ENCODE data around the gene ZER1.
A peak's percentile ranks its signal among the peaks of the same experiment; 100 is the strongest.

The ZER1 gene

DNA sequence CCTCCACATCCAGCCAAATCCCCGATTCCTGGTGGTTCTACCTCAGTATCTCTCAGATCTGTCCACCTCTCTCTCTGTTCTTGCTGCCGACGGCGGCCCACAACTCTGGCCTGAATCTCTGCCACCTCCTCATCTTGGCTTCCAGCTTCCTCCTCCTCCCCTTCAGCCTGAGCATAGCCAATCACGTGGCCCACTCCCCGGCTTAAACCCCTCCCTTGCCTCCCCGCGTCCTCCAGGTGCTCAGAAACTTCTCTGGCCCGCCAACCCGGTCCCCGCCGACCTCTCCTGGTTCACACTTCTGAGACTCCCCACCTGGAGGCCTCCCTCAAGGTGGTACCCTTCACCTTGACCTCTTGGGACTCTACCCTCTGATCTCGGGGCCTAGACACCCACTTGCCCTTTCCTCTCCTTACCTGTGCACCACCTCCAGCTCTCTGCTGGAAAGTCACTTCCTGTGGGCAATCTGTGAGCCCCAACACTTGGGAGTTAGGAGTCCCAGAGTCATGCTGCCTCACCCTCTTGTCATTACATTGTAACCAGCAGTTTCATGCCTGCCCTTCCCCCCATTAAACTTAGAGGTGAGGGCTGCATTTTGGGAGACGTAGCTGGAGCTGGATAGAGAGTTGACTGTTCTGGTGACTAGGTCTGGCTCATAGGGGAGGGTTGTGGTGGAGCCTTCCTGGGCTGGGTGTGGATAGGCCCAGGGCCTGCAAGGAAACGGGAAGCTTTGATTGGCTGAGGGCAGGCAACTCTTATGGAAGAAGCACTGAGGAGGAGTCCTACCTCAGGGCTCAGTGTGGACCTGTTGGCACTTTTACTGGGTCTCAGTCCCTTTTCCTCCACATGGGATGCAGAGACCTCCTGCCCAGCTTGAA is 87.2 kb downstream of the ZER1 start:
- Histone ChIP-seq H3K36me3 (replicated peaks in 1 of 2; ENCODE audit: control insufficient read depth in 2 of 2, insufficient read depth in 2 of 2, low read length in 2 of 2) (no peaks in the 10 kb centered on the region), H3K4me2 (ENCODE audit: insufficient read depth, low read length, poor library complexity, severe bottlenecking) (peak overlapping the region; percentile 85), H3K23ac (ENCODE audit: low read depth, low read length, poor library complexity) (no peak overlapping the region), H3K9me3 (replicated peaks in 1 of 2; ENCODE audit: control insufficient read depth in 2 of 2, insufficient read depth in 1 of 2, low read depth in 1 of 2, low read length in 2 of 2) (no peaks in the 10 kb centered on the region), H3K18ac (ENCODE audit: low read length) (peak overlapping the region; percentile 92), H3K27ac (replicated peaks; ENCODE audit: low read length) (peak overlapping the region; percentile 87), H3K4me3 (ENCODE audit: low read length in 2 of 2) (peak overlapping the region; percentile 65 to 79), H3K79me1 (ENCODE audit: low read depth, low read length) (peaks cover 2% of the 10 kb centered on the region), H3K4me1 (ENCODE audit: control insufficient read depth in 2 of 2, insufficient read depth in 1 of 2, low read depth in 1 of 2, low read length in 2 of 2) (peaks cover 15 to 24% of the 10 kb centered on the region in 2 donors), H3K9ac (ENCODE audit: low read depth, low read length, poor library complexity) (no peak overlapping the region), H3K4ac (ENCODE audit: low read length) (no peak overlapping the region), H2AFZ (ENCODE audit: low read length) (peak overlapping the region; percentile 90), H3K27me3 (ENCODE audit: control insufficient read depth in 3 of 3, insufficient read depth in 3 of 3, low read depth in 1 of 3, low read length in 3 of 3) (no peaks in the 10 kb centered on the region), H4K91ac (ENCODE audit: low read depth, low read length, poor library complexity) (no peak overlapping the region), H4K8ac (ENCODE audit: low read depth, low read length) (no peak overlapping the region), H3K14ac (ENCODE audit: low read length) (no peak overlapping the region), H2BK5ac (ENCODE audit: low read length) (no peak overlapping the region), H2BK12ac (ENCODE audit: low read length) (peak overlapping the region; percentile 24), H2AK5ac (ENCODE audit: low read depth, low read length) (no peak overlapping the region), H2BK15ac (ENCODE audit: low read length) (peak overlapping the region; percentile 6), H2BK120ac (ENCODE audit: low read depth, low read length) (no peak overlapping the region)
- WGBS, 2 donors (ENCODE audit: extremely low coverage in 2 of 2, insufficient read length in 2 of 2, insufficient replicate concordance in 1 of 2): no CpG with 5 or more reads among the region's 15 CpGs
- DNase-seq (ENCODE audit: low spot score): peak; percentile 63

DNA sequence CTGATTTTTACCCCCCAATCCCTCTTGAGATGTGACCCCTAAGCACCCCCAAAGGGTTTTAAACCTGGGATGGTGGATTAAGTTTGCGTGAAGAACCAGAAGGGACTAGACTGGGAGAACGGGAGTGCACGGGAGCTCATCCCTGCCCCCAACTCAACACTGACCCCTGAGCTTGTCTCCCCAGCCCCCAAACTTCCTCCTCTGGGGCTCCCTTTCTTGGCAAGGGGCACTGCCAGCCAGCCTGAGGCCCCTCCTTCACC is 87.7 kb downstream of the ZER1 start:
- H4K8ac ChIP-seq (ENCODE audit: low read depth, low read length): no peak overlapping the region
- no peak overlapping the region for H3K9ac ChIP-seq (ENCODE audit: low read depth, low read length, poor library complexity)
- no peaks in the 10 kb centered on the region for H3K36me3 ChIP-seq (replicated peaks in 1 of 2; ENCODE audit: control insufficient read depth in 2 of 2, insufficient read depth in 2 of 2, low read length in 2 of 2)
- H2BK5ac ChIP-seq (ENCODE audit: low read length): no peak overlapping the region
- peaks cover 15 to 24% of the 10 kb centered on the region in 2 donors for H3K4me1 ChIP-seq (ENCODE audit: control insufficient read depth in 2 of 2, insufficient read depth in 1 of 2, low read depth in 1 of 2, low read length in 2 of 2)
- H3K27ac ChIP-seq (replicated peaks; ENCODE audit: low read length): peak overlapping the region; percentile 87
- no peak overlapping the region for H2AK5ac ChIP-seq (ENCODE audit: low read depth, low read length)
- peak overlapping the region; percentile 6 for H2BK15ac ChIP-seq (ENCODE audit: low read length)
- H4K91ac ChIP-seq (ENCODE audit: low read depth, low read length, poor library complexity): no peak overlapping the region
- peak overlapping the region; percentile 85 for H3K4me2 ChIP-seq (ENCODE audit: insufficient read depth, low read length, poor library complexity, severe bottlenecking)
- H2AFZ ChIP-seq (ENCODE audit: low read length): peak overlapping the region; percentile 90
- no peak overlapping the region for H2BK120ac ChIP-seq (ENCODE audit: low read depth, low read length)
- no peaks in the 10 kb centered on the region for H3K9me3 ChIP-seq (replicated peaks in 1 of 2; ENCODE audit: control insufficient read depth in 2 of 2, insufficient read depth in 1 of 2, low read depth in 1 of 2, low read length in 2 of 2)
- no peak overlapping the region for H3K14ac ChIP-seq (ENCODE audit: low read length)
- H3K4me3 ChIP-seq (ENCODE audit: low read length in 2 of 2): peak overlapping the region; percentile 65 to 79
- peak overlapping the region; percentile 24 for H2BK12ac ChIP-seq (ENCODE audit: low read length)
- H3K79me1 ChIP-seq (ENCODE audit: low read depth, low read length): peaks cover 2% of the 10 kb centered on the region
- WGBS, 2 donors (ENCODE audit: extremely low coverage in 2 of 2, insufficient read length in 2 of 2, insufficient replicate concordance in 1 of 2): no CpG with 5 or more reads among the region's 3 CpGs
- no peak overlapping the region for H3K23ac ChIP-seq (ENCODE audit: low read depth, low read length, poor library complexity)
- peak overlapping the region; percentile 13 for H3K4ac ChIP-seq (ENCODE audit: low read length)
- peak overlapping the region; percentile 92 for H3K18ac ChIP-seq (ENCODE audit: low read length)
- H3K27me3 ChIP-seq (ENCODE audit: control insufficient read depth in 3 of 3, insufficient read depth in 3 of 3, low read depth in 1 of 3, low read length in 3 of 3): no peaks in the 10 kb centered on the region
- peak; percentile 29 for DNase-seq (ENCODE audit: low spot score)

DNA sequence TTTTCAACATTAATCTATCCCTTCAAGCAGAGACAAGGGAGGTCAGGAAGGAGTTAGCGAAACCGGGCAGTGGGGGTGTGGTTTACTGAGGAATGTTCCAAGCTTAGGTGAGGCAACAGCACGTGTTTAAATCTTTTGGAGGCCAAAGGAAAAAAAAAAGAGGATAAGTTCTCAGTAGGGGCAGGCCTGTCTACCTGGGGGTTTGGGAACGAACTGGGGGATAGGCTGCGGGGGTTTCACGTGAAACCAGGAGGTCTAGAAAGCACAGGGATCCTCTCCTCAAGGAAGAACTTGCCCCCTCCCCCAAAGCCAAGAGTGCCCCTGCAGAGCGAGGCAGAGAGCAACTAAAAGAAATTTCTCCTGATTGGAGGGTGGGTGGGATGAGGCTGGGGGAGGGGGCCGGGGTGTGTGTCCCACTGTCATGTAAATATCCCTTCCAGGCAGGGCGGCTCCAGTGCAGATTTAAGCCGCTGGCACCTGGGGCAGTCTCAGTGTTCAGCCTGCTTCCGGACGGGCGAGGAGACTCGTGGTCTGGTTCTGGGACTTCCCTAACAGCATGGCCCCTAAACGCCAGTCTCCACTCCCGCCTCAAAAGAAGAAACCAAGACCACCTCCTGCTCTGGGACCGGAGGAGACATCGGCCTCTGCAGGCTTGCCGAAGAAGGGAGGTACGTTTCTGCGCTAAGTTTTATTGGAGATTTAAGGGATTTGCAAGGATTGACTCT is 88.2 kb downstream of the ZER1 start:
- H3K79me1 ChIP-seq (ENCODE audit: low read depth, low read length): peaks cover 2% of the 10 kb centered on the region
- peak overlapping the region; percentile 65 to 79 for H3K4me3 ChIP-seq (ENCODE audit: low read length in 2 of 2)
- no peak overlapping the region for H2BK120ac ChIP-seq (ENCODE audit: low read depth, low read length)
- peak overlapping the region; percentile 85 for H3K4me2 ChIP-seq (ENCODE audit: insufficient read depth, low read length, poor library complexity, severe bottlenecking)
- peak overlapping the region; percentile 87 for H3K27ac ChIP-seq (replicated peaks; ENCODE audit: low read length)
- no peak overlapping the region for H3K14ac ChIP-seq (ENCODE audit: low read length)
- no peak overlapping the region for H2AK5ac ChIP-seq (ENCODE audit: low read depth, low read length)
- H3K9me3 ChIP-seq (replicated peaks in 1 of 2; ENCODE audit: control insufficient read depth in 2 of 2, insufficient read depth in 1 of 2, low read depth in 1 of 2, low read length in 2 of 2): no peaks in the 10 kb centered on the region
- H3K4me1 ChIP-seq (ENCODE audit: control insufficient read depth in 2 of 2, insufficient read depth in 1 of 2, low read depth in 1 of 2, low read length in 2 of 2): peaks cover 15 to 22% of the 10 kb centered on the region in 2 donors
- H3K4ac ChIP-seq (ENCODE audit: low read length): peak overlapping the region; percentile 13
- peak overlapping the region; percentile 6 for H2BK15ac ChIP-seq (ENCODE audit: low read length)
- H4K91ac ChIP-seq (ENCODE audit: low read depth, low read length, poor library complexity): no peak overlapping the region
- WGBS, 2 donors (ENCODE audit: extremely low coverage in 2 of 2, insufficient read length in 2 of 2, insufficient replicate concordance in 1 of 2): no CpG with 5 or more reads among the region's 21 CpGs
- H3K18ac ChIP-seq (ENCODE audit: low read length): peak overlapping the region; percentile 68
- H2BK12ac ChIP-seq (ENCODE audit: low read length): peak overlapping the region; percentile 24
- H3K27me3 ChIP-seq (ENCODE audit: control insufficient read depth in 3 of 3, insufficient read depth in 3 of 3, low read depth in 1 of 3, low read length in 3 of 3): no peaks in the 10 kb centered on the region
- no peaks in the 10 kb centered on the region for H3K36me3 ChIP-seq (replicated peaks in 1 of 2; ENCODE audit: control insufficient read depth in 2 of 2, insufficient read depth in 2 of 2, low read length in 2 of 2)
- peak overlapping the region; percentile 90 for H2AFZ ChIP-seq (ENCODE audit: low read length)
- H4K8ac ChIP-seq (ENCODE audit: low read depth, low read length): no peak overlapping the region
- H3K9ac ChIP-seq (ENCODE audit: low read depth, low read length, poor library complexity): peak overlapping the region; percentile 70
- H3K23ac ChIP-seq (ENCODE audit: low read depth, low read length, poor library complexity): peak overlapping the region; percentile 90
- DNase-seq (ENCODE audit: low spot score): peak; percentile 76
- no peak overlapping the region for H2BK5ac ChIP-seq (ENCODE audit: low read length)

Data from neuronal stem cell (in vitro differentiated cells).